NCI-H345 (cell line): ENCODE measurements around the gene KCNG1.
"Not testable (repeated sequence)": the region's sequence is repeated elsewhere in the genome, so short reads cannot be mapped to it uniquely, and the experiment has no call there.

ENCODE experiments used
- DNase-seq: peaks from one replicate; lab custom pipeline; 2025; lab: John Stamatoyannopoulos, UW

Gene KCNG1

DNA sequence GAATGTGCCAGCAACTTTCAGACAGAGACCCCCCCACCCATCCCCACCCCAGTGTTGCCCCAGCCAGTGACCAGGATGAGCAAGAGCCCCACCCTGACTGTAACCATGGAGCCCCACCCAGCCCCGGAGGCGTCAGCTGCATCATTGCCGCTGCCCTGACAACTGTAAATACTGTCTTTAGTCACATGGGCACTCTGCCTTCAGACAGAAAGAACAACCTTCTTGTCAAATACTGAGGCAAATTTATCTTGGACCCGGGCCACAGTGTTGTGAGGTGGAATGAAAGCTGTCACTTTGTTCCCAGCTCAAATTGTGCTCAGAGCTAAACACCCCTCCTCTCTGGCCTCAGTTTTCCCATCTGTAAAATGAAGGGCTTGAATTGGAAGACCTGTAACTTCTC, 40.5 kb downstream of the KCNG1 start:
- peak; percentile 84 for DNase-seq

DNA sequence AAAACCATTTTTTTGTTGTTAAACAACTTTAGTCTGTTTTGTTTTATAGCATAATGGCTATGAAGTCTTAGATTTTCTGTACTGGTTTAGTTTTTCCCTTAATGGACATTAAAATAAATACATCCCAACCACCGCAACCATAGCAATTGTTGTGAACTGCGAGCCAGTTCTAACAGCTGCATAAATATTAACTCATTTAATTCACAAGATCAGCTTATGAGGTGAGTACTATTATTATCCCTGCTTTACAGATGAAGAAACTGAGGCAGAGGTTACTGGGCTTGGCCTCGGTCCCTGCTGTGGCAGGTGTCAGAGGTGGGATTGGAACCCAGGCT, 41.2 kb downstream of the KCNG1 start:
- DNase-seq: no peak

DNA sequence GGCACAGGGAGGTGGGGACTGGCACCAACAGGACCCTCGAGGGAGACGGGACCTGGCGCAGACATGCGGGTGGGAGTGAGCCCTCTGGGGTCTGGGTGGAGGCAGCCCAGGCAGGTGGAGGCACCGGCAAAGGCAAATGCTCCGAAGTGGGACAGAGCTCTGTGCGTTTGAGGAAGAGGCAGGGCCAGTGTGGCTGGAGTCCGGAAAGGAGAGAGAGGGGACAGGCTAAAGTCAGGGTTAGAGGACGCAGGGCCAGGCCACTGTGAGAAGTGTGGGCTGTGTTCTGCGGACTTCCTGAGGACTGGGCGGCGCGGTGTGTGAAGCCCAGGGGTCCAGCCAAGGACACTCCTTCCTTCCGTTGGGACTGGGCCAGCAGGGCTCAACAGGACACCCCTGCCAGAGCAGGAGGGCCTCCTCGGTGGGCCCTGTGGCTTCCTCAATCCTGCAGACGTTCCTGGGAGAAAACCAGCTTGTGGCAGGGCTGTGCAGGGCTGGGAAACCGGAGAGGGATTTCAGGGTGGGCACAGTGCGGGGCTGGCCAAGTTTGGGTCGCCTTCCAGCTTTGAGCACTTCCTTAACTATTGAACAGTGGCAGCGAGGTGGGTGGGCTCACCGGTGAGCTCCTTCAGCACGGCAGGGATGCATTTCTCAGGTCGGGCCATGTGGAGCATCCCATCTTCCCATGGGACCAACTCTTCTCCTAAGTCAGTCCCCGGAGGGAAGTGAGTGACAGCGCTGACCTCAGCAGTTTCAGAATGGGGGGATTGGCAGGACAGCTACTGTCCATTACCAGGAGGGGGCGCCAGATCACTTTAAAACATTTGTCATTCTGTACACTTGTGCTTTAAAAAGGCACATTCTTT, 41.8 kb downstream of the KCNG1 start:
- DNase-seq: peak; percentile 53

DNA sequence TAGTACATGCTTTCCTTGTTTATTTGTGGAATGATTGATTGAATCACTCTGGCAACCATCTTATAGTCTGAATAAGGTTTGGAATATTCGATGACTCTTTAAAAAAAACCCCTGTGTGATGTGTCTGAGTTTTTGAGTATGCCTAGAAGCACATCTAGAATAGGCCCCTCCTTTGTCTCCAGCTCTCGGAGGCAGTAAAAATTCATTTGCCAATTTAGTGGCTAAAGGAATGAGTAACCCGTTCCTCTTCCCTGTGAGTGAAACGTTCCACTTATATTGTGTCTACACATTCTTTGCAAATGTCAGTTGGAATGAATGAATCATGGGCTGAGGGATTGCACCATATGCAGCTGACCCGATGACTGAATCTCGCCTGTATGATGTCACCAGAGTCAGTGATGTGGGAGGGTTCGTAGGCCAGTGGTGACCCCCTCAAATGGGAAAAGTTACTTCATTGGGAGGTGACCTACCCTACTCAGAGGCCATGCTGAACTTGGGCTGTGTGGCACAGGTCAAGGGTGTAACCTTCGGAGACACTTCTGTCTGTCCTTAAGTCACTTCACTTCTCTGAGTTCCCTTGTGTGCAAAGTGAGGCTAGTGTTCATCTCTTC, 42.7 kb downstream of the KCNG1 start:
- no peak for DNase-seq

DNA sequence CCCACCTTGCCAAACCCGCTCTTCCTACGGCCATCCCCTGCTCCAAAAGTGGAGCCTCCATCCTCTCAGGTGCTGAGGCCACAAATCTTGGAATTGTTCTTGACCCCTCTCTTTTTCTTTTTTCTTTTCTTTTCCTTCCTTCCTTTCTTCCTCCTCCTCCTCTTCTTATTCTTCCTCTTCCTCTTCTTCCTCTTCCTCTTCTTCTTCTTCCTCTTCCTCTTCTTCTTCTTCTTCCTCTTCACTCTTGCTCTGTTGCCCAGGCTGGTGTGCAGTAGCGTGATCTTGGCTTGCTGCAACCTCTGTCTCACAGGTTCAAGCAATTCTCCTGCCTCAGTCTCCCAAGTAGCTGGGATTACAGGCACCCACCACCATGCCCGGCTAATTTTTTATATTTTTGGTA, 44.4 kb downstream of the KCNG1 start:
- DNase-seq: not testable (repeated sequence)

DNA sequence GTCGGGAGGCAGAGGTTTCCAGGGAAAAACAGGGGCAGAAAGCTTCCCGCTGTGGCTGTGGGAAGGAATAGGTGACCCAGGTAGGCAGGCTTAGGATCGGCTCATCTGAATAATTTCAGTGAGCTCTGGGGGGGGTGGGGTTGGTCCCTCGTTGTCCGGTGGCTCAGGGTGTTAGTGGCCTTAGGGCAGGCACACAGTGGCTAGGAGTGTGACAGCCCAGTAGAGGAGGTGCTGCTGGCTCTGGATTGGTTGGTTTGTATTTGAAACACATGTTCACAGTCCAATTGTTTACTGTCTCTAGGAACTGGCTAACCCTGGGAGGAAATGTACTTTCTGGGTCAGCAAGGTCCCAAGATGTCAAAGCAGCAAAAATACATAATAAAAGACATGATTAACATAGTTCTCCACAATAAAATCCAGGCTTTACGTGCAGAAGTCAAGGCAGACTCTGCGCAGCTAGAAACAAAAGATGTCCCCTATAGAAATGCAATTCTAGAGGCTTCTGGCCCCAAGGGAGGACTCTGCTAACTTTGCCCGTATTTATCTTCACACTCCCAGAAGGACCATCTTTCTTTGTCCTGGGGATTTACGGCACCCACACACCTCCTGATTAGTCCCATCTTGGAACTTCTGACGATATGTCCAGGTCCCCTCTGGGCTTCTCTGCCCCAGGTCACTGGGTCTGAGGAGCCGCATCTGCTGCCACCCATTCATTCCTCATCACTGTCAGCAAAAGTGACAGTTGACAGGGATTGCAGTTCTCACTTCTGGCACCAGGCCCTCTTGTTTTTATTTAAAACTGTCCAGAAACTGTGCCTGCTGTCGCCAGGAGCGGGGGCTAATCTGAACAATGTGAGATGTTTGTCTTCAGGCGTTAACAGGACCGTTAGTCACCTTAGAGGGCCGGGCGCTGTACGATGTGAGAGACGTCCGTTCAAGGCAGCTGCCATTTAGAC, 45.6 kb downstream of the KCNG1 start:
- no peak for DNase-seq

DNA sequence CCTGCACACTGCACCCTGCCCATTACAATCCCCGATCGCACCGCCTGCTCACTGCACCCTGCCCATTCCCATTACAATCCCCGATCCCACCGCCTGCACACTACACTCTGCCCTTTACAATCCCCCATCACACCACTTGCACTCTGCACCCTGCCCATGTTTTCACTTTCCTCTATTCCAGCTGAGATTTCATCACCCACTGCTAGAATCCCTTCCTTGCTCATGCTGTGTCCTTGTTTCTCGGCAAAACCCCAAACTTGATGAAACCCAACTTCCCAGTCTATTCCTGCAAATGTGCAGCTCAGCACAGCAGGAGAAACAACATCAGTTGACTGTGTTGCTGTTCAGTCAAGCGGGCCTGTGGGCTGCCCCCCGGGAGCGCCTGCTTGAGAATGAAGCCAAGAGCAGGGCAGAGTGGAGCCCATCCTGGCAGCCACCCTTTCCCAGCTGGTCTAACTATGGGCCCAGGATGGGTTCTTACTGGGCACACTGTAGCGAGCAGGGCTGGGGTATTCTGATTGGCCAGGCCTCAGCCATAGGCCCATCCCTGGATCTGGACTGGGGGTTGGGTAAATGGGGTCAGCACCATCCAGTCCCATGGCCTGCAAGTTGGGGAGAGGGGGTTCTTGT, 47.1 kb downstream of the KCNG1 start:
- DNase-seq: no peak

DNA sequence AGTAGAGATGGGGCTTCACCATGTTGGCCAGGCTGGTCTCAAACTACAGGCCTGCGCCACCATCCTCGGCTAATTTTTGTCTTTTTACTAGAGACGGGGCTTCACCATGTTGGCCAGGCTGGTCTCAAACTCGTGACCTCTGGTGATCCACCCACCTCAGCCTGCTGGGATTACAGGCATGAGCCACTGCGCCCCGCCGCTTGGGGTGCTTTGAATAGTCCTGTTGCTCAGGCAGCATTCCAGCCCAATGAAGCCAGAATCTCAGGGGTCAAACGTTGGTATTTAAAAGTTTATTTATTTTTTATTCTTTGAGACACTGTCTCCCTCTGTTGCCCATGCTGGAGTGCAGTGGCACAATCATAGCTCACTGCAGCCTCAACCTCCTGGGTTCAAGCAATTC, 53.0 kb downstream of the KCNG1 start:
- no peak for DNase-seq

DNA sequence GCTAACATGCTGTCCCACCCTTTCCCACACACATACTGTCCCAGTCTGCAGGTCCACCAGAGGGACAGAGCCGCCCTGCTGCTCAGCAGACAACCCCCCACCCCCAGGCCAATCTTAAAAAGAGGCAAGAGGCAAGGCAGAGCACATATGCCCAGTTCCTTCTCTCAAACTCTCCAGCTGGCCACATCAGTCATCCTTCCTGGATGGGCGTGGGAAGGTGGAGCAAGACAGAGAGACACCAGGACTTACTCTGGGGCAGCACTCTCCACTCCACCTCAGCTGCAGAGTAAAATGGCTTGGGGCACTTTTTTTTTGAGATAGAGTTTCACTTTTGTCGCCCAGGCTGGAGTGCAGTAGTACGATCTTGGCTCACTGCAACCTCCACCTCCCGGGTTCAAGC, 53.5 kb downstream of the KCNG1 start:
- no peak for DNase-seq

DNA sequence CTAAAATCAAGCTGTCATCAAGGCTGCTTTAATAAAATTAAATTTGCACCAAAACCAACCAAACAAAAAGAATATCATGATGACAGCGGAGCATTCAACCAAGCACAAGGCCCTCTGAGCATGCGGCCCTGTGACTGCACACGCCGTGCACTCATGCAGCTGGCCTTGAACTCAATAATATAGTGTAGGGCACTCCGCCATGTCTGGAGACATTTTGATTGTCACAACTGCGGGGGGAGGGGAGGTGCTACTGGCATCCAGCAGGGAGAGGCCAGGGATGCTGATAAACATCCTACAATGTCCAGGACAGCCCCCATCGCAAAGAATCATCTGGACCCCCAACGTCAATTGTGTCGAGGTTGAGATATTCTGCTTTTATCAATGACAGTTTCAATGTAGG, 54.6 kb downstream of the KCNG1 start:
- no peak for DNase-seq

DNA sequence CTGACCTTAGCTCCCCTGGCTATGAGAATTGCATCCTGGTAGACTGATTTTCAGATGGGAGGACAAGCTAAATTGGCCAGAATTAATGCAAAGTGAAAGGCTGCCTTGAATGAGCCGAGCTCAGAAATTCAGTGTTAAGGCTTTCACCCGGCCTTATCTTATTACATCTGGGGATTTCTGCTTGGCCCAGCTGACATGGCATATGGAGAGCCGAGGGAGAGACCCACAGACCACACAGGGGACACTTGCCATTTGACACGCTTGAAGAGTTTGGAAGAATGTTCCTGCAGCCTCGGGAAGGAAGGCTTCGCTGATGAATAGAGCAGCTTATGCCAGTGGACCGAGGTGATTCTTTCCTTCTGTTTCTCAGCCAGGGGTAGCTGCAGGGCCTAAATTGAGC, 55.3 kb downstream of the KCNG1 start:
- no peak for DNase-seq

DNA sequence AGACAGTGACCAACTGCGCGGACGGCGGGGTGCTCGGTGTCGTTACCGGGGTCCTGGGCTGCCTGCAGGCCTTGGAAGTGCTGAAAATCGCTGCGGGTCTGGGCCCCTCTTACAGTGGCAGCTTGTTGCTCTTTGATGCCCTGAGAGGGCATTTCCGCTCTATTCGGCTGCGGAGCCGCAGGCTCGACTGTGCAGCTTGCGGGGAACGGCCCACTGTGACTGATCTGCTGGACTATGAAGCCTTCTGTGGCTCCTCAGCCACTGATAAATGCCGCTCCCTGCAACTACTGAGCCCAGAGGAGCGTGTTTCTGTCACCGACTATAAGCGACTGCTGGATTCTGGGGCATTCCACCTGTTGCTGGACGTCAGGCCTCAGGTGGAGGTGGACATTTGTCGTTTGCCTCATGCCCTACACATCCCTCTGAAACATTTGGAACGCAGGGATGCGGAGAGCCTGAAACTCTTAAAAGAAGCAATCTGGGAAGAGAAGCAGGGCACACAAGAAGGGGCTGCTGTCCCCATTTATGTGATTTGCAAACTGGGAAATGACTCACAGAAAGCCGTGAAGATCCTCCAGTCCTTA, 63.3 kb downstream of the KCNG1 start:
- no peak for DNase-seq

DNA sequence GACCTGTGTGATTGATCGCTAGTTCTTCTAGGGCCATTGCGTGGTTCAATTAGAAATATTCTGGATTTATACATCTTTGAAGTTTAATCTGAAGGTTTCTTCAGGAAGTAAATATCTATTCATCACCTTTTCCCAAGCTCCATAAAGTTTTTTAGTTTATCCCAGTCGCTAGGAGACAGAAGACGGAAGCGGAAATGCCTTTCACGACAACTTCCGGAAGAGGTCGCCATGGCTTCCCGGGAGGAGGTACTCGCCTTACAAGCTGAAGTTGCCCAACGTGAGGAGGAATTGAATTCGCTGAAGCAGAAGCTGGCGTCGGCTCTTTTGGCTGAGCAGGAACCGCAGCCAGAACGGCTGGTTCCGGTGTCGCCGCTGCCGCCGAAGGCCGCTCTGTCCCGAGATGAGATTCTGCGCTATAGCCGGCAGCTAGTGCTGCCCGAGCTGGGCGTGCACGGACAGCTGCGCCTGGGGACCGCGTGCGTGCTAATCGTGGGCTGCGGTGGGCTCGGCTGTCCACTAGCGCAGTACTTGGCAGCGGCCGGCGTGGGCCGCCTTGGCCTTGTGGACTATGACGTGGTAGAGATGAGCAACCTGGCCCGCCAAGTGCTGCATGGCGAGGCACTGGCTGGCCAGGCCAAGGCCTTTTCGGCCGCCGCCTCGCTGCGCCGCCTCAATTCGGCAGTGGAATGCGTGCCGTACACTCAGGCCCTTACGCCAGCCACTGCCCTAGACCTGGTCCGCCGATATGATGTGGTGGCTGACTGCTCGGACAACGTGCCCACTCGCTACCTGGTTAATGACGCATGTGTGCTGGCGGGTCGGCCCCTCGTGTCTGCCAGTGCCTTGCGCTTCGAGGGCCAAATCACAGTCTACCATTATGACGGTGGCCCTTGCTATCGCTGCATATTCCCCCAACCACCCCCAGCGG, 64.0 kb downstream of the KCNG1 start, which contains the start of gene MOCS3:
TSS of gene MOCS3 (plus strand) at position 204 of the 928 bp plus-strand sequence. CDS start at position 229, 25 bp downstream.
- DNase-seq: peak; percentile 96

DNA sequence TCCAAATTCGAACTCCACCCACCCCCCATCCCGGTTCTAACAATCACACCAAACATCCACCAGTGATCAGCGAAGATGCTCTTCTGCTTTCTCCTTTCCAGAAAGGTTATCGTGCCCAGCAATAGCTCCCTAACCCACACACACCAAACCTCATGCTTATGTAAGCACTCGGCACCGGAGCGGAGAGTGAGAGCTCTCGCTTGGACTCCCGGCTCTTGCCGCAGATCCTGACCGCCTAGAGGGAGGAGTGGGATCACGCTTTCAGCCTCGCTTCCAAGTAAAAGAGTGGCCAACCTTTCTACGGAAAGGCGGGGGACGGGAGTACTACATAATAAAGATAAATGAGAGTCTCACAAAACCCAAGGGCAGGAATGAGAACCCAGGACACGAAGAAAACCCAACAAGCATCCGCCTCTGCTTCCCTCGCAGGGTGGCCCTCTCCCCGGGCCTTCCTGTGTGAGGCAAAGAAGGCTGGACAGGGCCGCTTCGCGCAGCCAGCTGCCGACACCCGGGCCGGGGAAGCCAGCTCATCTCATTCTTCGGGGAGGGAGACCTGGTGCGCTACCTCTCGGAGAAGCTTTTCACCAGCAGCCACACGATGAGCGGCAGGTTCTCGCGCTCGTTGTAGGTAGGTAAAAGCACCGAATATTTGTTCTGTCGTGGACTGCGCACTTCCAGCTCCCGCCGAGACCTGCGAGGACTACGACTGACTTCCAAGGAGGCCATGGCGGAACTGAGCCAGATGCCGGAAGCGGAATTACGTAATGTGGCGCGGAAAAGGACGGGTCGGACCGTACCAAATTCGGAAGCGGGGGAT, 64.9 kb downstream of the KCNG1 start, which contains the start of gene DPM1:
TSS of gene DPM1 (minus strand) at position 735 of the 817 bp plus-strand sequence. CDS start at position 726, 9 bp downstream.
- peak; percentile 96 for DNase-seq

DNA sequence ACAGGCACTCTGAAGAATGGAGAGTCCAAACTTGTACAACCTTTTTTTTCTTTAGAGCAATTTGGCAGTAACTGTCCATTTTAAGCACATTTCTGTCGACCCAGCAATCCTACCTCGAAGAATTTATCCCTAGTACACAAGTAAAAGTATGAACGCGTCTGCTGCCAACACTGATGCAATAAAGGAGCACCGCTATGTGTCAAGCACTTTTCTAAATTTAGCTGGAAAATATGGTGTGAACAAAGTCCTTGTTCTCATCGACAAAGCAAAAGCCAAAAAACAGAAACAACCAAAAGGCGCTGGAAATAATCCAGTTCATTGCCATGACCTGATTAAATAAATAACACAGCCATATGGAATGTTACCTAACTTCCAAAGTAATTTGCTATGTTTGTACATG, 65.6 kb downstream of the KCNG1 start:
- no peak for DNase-seq

DNA sequence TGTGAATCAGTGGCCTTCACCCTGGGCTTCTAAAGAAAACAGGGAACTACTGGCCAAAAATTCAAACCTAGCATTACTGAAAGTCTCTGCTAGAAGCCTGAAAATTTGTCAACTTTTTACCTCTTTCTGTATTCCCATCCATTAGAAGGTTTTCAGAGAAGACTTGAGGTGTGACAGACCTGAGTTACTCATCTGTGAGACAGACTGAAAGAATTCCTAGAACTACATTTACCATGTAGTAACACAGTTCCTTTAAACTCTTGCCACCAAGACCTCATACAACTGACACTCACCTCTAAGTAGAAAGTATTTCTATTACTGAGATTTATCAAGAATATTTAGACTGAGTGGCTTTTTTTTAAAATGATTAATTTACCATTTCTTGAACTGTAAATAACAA, 69.1 kb downstream of the KCNG1 start:
- no peak for DNase-seq
